Activated CD4-positive, CD25-positive, alpha-beta regulatory T cell treated with anti-CD3 and anti-CD28 coated beads, Interleukin-2, amount 50 U/mL, for 24 hours (primary cell): ENCODE measurements around the gene RPS6KB2.
"Not testable (repeated sequence)": the region's sequence is repeated elsewhere in the genome, so short reads cannot be mapped to it uniquely, and the experiment has no call there.

Experiments used
- ATAC-seq, 2 donors: fragments of 150-1000 bp; cut with Tn5 transposase; one replicate each; pipeline ENCODE4 v1.10.0; 2021; ENCODE audit warnings: mild to moderate bottlenecking in 1 of 2, moderate library complexity in 1 of 2

The RPS6KB2 gene

GRCh38 chr11:67410984-67411784 lies 17.1 kb upstream of the RPS6KB2 start:
- no peak for ATAC-seq

- no peak for ATAC-seq
Observed at GRCh38 chr11:67411785-67412152, 16.5 kb upstream of the RPS6KB2 start.

GRCh38 chr11:67412495-67413179 lies 15.7 kb upstream of the RPS6KB2 start:
- no peak for ATAC-seq

- no peak for ATAC-seq
Observed at GRCh38 chr11:67413266-67413849, 14.9 kb upstream of the RPS6KB2 start.

- no peak for ATAC-seq
Observed at GRCh38 chr11:67415501-67416304, 12.6 kb upstream of the RPS6KB2 start, which contains the start of gene CARNS1. Gene CARNS1, plus strand, starts transcription at chr11:67415678. Its CDS starts 522 bp downstream, at chr11:67416200.

GRCh38 chr11:67416416-67417335 lies 11.6 kb upstream of the RPS6KB2 start:
- no peak for ATAC-seq

GRCh38 chr11:67417425-67417824 lies 10.9 kb upstream of the RPS6KB2 start:
- no peak for ATAC-seq

GRCh38 chr11:67418476-67419281 lies 9.6 kb upstream of the RPS6KB2 start:
- no peak for ATAC-seq

- ATAC-seq: no peak
Observed at GRCh38 chr11:67419325-67420049, 8.8 kb upstream of the RPS6KB2 start.

GRCh38 chr11:67420147-67420645 lies 8.1 kb upstream of the RPS6KB2 start:
- ATAC-seq: no peak

GRCh38 chr11:67420646-67421429 lies 7.5 kb upstream of the RPS6KB2 start:
- peak; percentile 90 for ATAC-seq

- no peak for ATAC-seq
Observed at GRCh38 chr11:67421430-67422031, 6.8 kb upstream of the RPS6KB2 start.

- ATAC-seq: no peak
Observed at GRCh38 chr11:67422891-67423290, 5.4 kb upstream of the RPS6KB2 start.

GRCh38 chr11:67423466-67423865 lies 4.8 kb upstream of the RPS6KB2 start:
- ATAC-seq: no peak

- ATAC-seq: no peak
Observed at GRCh38 chr11:67423891-67424613, 4.2 kb upstream of the RPS6KB2 start.

- ATAC-seq: not testable (repeated sequence)
Observed at GRCh38 chr11:67427364-67427859, 882 bp upstream of the RPS6KB2 start.

GRCh38 chr11:67429038-67429668 lies 859 bp downstream of the RPS6KB2 start:
- ATAC-seq: no peak
